ENCODE measurements around the gene TWIST2.
A peak's percentile ranks its signal among the peaks of the same experiment; 100 is the strongest.

TWIST2 gene

GRCh38 chr2:238921259-238921658, 73.4 kb downstream of the TWIST2 start:
- DNase-seq (ENCODE audit: low read depth) = no peak

- no peak for DNase-seq (ENCODE audit: low read depth)
Measured at GRCh38 chr2:238921681-238922319, 73.9 kb downstream of the TWIST2 start.

DNA sequence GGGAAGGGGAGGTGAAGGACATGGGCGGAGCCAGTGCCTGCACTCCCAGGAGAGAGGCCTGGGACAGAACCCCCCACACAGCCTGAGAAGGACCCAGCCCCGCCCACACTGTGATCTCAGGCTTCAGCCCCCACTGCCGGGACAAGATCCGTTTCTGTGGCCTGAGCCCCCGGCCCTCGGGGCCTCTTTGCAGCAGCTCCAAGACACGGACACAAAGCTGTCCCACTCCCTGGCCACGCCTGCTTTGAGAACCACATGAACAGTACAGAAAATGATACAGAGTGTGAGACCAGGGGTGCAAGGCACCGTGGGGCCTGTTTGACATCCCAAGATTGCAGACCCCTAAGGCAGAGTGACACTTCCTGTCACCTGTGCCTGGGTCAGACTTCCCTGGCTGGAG, 74.5 kb downstream of the TWIST2 start:
- no peak for DNase-seq (ENCODE audit: low read depth)

DNA sequence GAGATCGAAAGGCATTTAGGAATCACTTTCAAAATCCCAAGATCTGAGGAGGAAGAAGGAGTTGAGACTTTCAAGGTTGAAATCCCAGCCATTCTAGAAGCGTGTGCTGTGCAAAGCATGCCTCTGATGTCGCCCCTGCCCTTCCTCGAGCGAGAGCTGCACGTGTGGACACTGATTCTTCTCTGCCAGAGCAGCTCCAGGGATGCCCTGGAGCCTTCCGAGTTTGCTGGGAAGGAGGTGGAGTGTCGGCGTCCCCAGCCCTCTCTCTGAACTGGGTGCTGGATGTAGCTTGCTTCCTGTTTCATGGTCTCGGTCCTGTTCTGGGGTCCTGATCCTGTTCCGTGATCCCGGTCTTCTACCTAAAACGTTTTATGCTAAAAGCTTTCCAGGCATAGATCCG, 76.1 kb downstream of the TWIST2 start:
- no peak for DNase-seq (ENCODE audit: low read depth)

DNA sequence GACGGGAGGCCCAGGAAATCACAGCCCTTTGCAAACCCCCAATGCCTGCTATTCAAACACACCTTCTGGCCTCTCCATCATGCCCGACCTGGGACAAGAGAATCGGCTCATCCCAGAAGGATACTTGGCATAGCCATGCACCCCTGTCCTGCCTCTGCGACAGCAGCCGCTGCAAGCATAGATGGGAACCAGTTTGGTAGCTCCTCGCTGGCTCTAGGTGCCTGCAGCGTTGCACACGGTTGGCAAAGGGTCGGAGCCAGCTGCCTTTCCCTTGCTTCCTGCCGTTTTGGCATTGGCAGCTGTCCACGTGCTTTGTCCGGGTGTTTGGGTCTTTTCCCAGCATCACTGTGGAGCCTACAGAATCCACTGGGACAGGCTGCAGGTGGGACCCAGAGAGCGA, 76.9 kb downstream of the TWIST2 start:
- no peak for DNase-seq (ENCODE audit: low read depth)

DNA sequence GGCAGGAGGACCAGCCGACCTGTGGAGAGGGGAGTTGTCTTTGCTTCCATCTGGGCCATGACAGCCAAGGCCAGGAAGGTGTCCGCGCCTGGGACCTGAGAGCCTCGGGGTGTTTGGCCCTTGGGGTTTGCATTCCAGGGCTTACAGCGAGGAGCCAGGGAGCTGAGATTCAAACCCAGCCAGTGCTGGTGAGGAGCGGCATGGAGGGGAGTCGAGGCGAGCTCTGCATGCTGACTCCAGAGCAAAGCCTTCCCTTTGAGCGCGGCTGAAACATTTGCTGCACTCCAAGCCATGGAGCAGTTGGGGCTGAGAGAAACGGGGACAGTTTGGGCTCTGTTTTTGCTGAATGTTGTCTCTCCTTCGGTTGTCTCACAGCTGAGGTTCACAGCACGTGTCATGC, 77.4 kb downstream of the TWIST2 start:
- DNase-seq (ENCODE audit: low read depth) = no peak

DNA sequence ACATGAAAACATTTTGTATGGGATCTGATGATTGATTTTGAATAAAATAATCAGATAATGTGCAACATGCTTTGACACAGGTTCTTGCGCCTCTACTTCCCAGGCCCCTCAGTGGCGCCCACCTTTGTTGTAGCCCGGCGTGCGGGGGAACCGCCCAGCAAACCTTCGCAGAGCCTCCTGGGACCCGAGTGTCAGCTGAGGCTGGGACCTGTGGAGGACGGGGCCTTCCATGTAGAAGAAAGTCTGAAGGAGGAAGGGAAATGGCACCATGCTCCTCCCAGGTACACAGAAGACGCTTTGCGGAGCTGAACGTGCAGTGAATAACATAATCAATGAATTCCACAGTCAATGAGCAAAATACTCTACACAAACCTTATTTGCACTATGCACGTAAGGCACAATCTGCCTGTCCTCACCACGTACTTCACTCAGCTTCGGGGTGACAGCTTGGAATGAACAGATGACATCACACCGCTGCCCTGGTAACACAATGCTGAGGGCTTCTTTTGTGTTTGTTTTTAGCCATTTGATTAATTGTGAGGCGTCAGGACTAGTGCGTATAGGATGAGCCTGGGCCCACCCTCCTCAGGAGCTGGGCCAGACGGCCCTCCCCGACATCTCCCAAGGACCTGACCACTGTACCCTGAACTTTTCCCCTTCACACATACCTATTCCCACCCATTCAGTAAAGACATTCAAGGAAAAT, 78.1 kb downstream of the TWIST2 start:
- no peak for DNase-seq (ENCODE audit: low read depth)

DNA sequence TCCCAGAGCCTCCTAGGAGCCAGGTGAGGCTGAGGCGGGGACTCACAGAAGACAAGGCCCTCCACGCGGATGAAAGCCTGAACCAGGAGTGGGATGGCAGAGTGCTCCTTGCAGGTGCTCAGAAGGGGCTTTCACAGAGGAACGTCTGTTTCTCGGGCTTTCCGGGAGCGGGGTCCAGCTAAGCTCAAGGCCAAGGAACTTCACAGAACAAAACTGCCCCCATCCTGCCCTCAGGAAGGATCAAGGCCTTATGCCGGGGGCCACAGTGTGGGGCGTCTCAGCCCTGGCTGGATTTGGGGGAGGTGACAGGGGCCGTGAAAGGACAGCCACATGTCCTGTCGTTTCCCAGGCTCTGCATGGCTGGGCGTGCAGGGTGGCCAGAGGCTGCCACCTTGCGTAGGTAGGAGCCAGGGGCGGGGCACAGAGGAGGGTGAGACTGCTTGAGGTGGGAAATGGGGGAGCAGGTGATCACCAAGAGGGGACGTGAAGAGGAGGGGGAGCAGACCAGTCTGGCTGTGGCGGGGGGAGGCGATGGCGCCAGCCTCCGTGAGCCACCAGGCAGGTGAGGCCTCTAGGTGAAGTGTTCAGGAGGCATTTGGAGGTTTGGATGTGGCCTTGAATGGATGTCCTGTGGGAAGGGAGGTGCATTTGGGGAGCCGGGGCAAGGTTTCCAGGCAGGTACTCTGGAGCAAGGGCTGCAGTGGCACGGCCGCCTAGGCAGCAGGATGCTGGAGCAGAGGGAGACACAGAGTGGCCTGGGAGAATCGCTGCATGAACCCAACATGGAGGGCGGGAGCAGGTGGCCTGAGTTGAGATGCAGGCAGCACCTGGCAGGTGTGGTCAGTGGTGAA, 79.1 kb downstream of the TWIST2 start:
- no peak for DNase-seq (ENCODE audit: low read depth)

GRCh38 chr2:238927746-238928519, 80.0 kb downstream of the TWIST2 start:
- no peak for DNase-seq (ENCODE audit: low read depth)

- DNase-seq (ENCODE audit: low read depth) = no peak
Measured at GRCh38 chr2:238928520-238929241, 80.8 kb downstream of the TWIST2 start.

DNA sequence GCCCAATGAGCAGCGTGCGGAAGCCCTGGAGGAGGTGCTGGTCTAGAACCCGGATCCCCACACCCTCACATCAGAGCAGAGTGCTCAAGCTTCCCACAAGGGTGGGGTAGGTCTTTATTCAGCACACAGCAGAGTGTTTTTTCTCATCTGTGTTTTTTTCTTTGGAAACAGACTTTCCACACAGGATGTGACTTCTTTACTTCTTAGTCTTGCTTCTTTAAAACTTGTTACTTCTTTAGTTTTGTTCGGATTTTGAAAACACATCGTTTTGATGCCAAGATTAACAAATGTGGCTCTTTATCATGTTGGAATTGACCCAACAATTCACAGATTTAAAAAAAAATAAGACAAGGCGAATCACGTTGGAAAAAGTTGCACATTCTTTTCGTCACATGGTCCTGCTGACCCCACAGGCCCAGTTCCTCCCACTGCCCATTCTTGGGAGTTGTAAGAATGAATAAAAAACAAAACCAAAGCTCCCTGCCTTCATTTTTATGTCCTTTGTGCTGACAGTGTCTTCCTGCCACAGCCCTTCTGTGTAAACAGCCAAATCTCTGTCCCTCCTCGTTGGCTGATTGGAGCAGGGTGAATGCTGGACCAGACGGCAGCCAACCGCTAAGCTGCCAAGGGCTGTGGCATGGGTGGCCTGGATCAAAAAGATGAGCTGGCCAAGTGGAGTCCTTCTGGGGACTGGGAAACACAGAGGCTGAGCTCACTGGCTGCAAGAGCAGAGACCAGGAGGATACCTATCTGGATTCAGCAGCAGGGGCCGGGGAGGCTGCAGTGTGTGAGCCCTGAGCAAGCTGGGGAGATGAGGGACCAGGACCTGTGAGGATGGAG, 81.6 kb downstream of the TWIST2 start:
- DNase-seq (ENCODE audit: low read depth) = no peak

DNA sequence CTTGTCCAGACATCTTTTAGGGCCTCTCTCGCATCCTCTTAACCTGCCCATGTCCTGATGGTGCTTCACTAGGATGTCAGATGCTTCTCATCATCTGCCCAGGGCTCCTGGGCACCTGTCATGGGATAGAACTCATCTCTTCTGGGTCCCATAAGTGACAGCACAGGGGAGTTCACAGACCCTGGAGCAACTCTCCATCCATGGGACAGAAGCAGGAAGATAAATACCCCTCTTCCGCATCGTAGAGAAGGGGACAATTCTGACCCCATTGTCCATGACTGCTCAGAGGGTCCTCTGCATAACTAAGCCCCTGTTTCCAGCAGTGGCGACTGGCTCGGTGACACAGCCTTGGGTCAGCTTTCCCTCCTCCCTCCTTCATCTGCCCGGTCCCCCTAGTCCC, 82.3 kb downstream of the TWIST2 start:
- DNase-seq (ENCODE audit: low read depth) = no peak

DNA sequence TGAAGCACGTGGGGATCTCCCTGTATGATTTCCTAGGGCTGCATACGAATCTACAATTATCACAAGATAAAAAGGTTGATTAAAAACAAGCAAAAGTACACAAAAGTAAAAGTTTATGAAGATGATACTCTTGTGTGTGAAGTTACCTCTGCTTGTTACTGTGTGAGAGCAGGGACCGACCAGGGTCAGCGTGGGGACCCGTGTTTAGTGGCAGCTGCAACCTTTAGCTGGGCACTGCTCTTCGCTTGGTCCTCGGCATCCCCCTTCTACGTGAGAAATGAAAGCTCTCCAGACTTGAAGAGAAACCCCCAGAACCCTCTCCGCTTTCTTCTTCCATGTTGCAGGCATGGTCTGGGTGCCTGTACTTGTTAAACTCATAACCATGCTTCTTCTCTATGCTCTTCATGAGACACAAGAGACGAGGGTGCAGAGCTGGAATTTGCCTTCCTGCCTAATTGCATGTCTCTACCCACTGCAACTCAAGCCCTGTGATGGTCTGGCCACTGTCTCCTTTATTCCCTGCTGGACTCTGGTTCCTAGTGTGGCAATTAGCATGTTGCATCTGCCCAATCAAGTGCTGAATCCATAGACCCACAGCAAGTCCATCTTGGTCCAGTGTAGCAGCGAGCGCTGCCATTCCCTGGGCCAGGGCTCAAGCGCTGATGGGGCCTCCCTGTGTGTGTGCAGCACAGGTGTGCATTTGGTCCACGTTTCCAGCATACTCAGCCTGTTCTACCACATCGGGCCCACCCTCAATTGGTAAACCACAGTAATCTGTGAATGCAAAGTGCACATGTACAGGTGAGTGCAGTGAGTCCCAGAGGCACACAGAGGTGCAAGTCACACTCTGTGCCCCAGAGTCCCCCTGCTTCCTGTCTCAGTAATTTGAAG, 88.5 kb downstream of the TWIST2 start:
- no peak for DNase-seq (ENCODE audit: low read depth)

DNA sequence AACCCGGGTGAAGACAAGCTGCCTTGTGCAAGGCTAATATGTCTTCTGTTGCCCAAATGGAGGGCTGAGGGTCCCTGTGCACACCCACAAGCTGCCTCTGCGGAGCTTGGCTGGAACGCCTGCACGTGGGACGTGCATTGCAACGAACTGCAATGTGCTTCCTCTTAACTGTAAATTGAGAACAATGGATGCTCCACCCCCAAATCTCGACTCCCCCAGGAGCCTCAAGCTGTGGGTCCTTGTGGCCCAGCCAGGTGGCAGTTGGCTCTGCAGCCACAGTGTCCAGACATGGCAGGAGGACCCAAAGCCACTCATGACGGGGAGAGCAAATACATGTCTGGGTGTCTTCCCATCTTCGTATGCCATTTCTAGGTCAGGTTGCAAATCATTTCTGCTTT, 90.1 kb downstream of the TWIST2 start:
- DNase-seq (ENCODE audit: low read depth) = no peak

- DNase-seq (ENCODE audit: low read depth) = peak; percentile 40
Measured at GRCh38 chr2:238938401-238939055, 90.6 kb downstream of the TWIST2 start.

GRCh38 chr2:238939074-238939473, 91.2 kb downstream of the TWIST2 start:
- DNase-seq (ENCODE audit: low read depth) = no peak

DNA sequence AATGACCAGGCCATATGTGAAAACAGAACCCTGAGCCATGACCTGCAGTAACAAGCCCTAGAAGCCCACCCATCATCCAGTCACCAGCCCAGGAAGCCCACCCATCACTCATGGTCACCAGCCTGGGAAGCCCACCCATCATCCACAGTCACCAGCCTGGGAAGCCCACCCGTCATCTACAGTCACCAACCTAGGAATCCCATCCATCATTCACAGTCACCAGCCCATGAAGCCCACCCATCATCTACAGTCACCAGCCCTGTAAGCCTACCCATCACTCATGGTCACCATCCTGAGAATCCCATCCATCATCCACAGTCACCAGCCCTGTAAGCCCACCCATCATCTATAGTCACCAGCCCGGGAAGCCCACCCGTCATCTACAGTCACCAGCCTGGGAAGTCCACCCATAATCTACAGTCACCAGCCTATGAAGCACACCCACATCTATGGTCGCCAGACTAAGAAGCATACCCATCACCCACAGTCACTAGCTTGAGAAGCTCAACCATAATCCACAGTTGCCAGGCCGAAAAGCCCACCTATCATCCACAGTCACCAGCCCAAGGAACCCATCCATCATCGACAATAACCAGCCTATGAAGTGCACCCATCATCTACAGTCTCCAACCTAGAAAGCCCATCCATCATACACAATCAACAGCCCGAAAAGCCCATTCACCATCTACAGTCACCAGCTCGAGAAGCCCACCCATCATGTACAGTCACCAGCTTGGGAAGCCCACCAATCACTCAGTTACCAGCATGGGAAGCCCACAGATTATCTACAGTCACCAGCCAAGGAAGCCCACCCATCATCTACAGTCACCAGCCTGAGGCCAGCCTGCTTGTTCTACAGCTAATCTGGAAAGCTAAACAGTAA, 91.9 kb downstream of the TWIST2 start:
- no peak for DNase-seq (ENCODE audit: low read depth)

GRCh38 chr2:238940806-238941205, 92.9 kb downstream of the TWIST2 start:
- DNase-seq (ENCODE audit: low read depth) = no peak
